Mesangial cell (primary cell): Measurements from ENCODE around the gene CABYR. TPM values are rescaled to one million over a fixed set of nuclear protein-coding genes. Genes with fewer than 3 reads are reported as not detected.

ENCODE experiments used
- total RNA-seq: library from RNA; depleted of rRNA; stranded (reverse); fragments of >200 nt; gene quantifications from 2 replicates; pipeline ENCODE4 v1.2.3, GENCODE V29; 2015

The CABYR gene, protein sequence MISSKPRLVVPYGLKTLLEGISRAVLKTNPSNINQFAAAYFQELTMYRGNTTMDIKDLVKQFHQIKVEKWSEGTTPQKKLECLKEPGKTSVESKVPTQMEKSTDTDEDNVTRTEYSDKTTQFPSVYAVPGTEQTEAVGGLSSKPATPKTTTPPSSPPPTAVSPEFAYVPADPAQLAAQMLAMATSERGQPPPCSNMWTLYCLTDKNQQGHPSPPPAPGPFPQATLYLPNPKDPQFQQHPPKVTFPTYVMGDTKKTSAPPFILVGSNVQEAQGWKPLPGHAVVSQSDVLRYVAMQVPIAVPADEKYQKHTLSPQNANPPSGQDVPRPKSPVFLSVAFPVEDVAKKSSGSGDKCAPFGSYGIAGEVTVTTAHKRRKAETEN
- 4.6 and 13.4 TPM in 2 replicates for total RNA-seq

GRCh38 chr18:24138789-24139616, at the start of gene CABYR:
CABYR (plus strand) TSS chr18:24139062; CDS start chr18:24143115, 4,053 bp downstream.

Other genes starting within 250 kb of the CABYR start
- 17.1 and 28.1 TPM in 2 replicates for gene TTC39C, start 124.3 kb upstream of the CABYR start, total RNA-seq